ENCODE measurements around the gene HSPB6. TPM values are rescaled to one million over a fixed set of nuclear protein-coding genes. Genes with fewer than 3 reads are reported as not detected.
"Not testable (repeated sequence)": the region's sequence is repeated elsewhere in the genome, so short reads cannot be mapped to it uniquely, and the experiment has no call there.

HSPB6 gene
- total and polyA plus RNA-seq, 4 donors: 13.2 to 44.8 (median 24.5) TPM

GRCh38 chr19:35801828-35802227, 45.0 kb upstream of the HSPB6 start:
- Histone ChIP-seq H3K9me3 (ENCODE audit: control insufficient read depth in 4 of 4, insufficient read depth in 3 of 4, low read length in 3 of 4) (peaks cover 0 to 8% (median 0%) of the 10 kb centered on the region in 4 donors), H3K27me3 (ENCODE audit: control insufficient read depth in 3 of 3, insufficient read depth in 3 of 3, low read length in 2 of 3) (peaks cover 0 to 6% (median 4%) of the 10 kb centered on the region in 3 donors), H3K36me3 (ENCODE audit: control insufficient read depth in 4 of 4, insufficient read depth in 4 of 4, low read length in 4 of 4) (no peaks in the 10 kb centered on the region), H3K4me3 (no peak overlapping the region), H3K4me1 (ENCODE audit: control insufficient read depth in 5 of 5, insufficient read depth in 5 of 5, low read length in 5 of 5) (peaks cover 0 to 4% (median 0%) of the 10 kb centered on the region in 5 donors), H3K9ac (ENCODE audit: insufficient read depth in 1 of 2, low read length in 2 of 2) (no peak overlapping the region), H3K27ac (ENCODE audit: low read depth in 1 of 2, low read length in 1 of 2) (no peak overlapping the region)
- ATAC-seq (ENCODE audit: insufficient read depth, low FRiP score): no peak
- TF ChIP-seq, protein P1, sequence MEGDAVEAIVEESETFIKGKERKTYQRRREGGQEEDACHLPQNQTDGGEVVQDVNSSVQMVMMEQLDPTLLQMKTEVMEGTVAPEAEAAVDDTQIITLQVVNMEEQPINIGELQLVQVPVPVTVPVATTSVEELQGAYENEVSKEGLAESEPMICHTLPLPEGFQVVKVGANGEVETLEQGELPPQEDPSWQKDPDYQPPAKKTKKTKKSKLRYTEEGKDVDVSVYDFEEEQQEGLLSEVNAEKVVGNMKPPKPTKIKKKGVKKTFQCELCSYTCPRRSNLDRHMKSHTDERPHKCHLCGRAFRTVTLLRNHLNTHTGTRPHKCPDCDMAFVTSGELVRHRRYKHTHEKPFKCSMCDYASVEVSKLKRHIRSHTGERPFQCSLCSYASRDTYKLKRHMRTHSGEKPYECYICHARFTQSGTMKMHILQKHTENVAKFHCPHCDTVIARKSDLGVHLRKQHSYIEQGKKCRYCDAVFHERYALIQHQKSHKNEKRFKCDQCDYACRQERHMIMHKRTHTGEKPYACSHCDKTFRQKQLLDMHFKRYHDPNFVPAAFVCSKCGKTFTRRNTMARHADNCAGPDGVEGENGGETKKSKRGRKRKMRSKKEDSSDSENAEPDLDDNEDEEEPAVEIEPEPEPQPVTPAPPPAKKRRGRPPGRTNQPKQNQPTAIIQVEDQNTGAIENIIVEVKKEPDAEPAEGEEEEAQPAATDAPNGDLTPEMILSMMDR (IDR thresholded peaks at IDR 0.05; ENCODE audit: control extremely low read depth, extremely low read depth): no peak
- 65 to 71% methylated on average over 3 of the region's 3 CpGs for WGBS, 2 donors
- no peak for DNase-seq

GRCh38 chr19:35797663-35798062, 40.8 kb upstream of the HSPB6 start:
- Histone ChIP-seq H3K9ac (ENCODE audit: insufficient read depth in 1 of 2, low read length in 2 of 2) (no peak overlapping the region), H3K4me3 (no peak overlapping the region), H3K27ac (ENCODE audit: low read depth in 1 of 2, low read length in 1 of 2) (no peak overlapping the region), H3K4me1 (ENCODE audit: control insufficient read depth in 5 of 5, insufficient read depth in 5 of 5, low read length in 5 of 5) (peaks cover 0 to 4% (median 0%) of the 10 kb centered on the region in 5 donors), H3K36me3 (ENCODE audit: control insufficient read depth in 4 of 4, insufficient read depth in 4 of 4, low read length in 4 of 4) (no peaks in the 10 kb centered on the region), H3K9me3 (ENCODE audit: control insufficient read depth in 4 of 4, insufficient read depth in 3 of 4, low read length in 3 of 4) (peaks cover 0 to 4% (median 0%) of the 10 kb centered on the region in 4 donors), H3K27me3 (ENCODE audit: control insufficient read depth in 3 of 3, insufficient read depth in 3 of 3, low read length in 2 of 3) (peaks cover 0 to 11% (median 7%) of the 10 kb centered on the region in 3 donors)
- 6 to 21% methylated on average over 13 to 15 of the region's 15 CpGs for WGBS, 2 donors
- ATAC-seq (ENCODE audit: insufficient read depth, low FRiP score) (no peak), DNase-seq (peak; percentile 23 to 50 (median 36))
- TF ChIP-seq, protein P1 (IDR thresholded peaks at IDR 0.05; ENCODE audit: control extremely low read depth, extremely low read depth): no peak

DNA sequence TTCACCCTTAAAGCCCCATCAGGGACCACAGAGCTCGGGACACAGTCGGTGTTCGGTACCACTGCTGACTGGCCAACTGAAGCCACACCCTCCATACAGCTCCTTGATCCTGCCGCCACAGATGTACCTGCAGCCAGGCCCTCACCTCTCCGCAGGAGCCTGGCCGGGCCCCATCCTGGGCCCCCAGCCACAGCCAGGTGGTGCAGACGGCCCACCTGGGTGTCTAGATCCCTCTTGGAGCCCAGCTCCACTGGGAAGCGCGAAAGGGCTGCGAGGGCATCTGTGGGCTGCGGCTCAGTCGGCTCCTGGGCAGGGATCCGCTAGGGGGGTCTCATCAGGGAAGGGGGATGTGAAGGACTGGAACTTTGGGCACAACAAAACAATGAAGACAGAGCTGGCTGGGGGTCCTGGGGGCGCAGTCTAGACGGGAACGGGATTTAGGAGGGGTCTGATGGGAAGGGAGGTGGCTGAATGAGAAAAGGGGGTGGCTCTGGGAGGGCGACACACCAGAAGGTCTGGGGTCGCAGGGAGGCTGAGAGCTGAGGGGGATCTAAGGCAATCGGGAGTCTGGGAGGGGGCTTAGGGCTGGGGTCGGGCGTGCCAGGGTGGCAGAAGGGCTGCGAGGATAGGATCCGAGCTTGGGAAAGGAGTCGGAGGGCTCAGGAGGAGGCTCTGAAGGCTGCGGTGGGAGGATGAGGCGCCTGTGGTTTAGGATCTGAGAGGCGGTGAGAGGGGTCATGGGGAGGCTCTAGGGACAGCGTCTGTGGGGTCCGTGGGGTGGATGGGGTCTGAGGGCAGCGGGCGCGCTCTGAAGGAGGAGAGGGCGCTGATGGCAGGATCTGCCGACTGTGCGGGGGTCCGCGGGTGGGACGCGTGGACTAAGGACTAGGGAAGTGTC, 40.1 kb upstream of the HSPB6 start:
- no peak for ATAC-seq (ENCODE audit: insufficient read depth, low FRiP score)
- WGBS, 2 donors: 14 to 25% methylated on average over 38 to 39 of the region's 39 CpGs

DNA sequence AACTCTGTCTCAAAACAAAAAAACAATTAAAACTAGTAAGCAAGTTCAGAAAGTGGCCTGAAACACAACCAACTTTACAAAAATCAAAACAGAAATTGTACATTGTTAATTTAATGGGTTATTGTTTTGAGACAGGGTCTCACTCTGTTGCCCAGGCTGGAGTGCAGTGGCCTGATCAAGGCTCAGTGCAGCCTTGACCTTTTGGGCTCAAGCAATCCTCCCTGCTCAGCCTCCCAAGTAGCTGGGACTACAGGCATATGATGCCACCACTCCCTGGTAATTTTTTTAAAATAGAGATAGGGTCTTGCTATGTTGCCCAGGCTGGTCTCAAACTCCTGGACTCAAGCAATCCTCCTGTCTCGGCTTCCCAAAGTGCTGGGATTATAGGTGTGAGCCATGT, 38.7 kb upstream of the HSPB6 start:
- ATAC-seq (ENCODE audit: insufficient read depth, low FRiP score); H3K9ac ChIP-seq (ENCODE audit: insufficient read depth in 1 of 2, low read length in 2 of 2); H3K4me1 ChIP-seq (ENCODE audit: control insufficient read depth in 5 of 5, insufficient read depth in 5 of 5, low read length in 5 of 5); H3K9me3 ChIP-seq (ENCODE audit: control insufficient read depth in 4 of 4, insufficient read depth in 3 of 4, low read length in 3 of 4); DNase-seq; H3K36me3 ChIP-seq (ENCODE audit: control insufficient read depth in 4 of 4, insufficient read depth in 4 of 4, low read length in 4 of 4); H3K27ac ChIP-seq (ENCODE audit: low read depth in 1 of 2, low read length in 1 of 2); H3K4me3 ChIP-seq: not testable (repeated sequence)
- WGBS, 2 donors: 89 to 95% methylated on average over 1 of the region's 1 CpG
- peaks cover 0 to 11% (median 7%) of the 10 kb centered on the region in 3 donors for H3K27me3 ChIP-seq (ENCODE audit: control insufficient read depth in 3 of 3, insufficient read depth in 3 of 3, low read length in 2 of 3)

More for the DNA sequence above, 40.1 kb upstream of the HSPB6 start:
- H3K27me3 ChIP-seq (ENCODE audit: control insufficient read depth in 3 of 3, insufficient read depth in 3 of 3, low read length in 2 of 3): peaks cover 0 to 11% (median 7%) of the 10 kb centered on the region in 3 donors
- no peak overlapping the region for H3K9ac ChIP-seq (ENCODE audit: insufficient read depth in 1 of 2, low read length in 2 of 2)
- no peak overlapping the region for H3K4me3 ChIP-seq
- peaks cover 0 to 2% (median 0%) of the 10 kb centered on the region in 4 donors for H3K9me3 ChIP-seq (ENCODE audit: control insufficient read depth in 4 of 4, insufficient read depth in 3 of 4, low read length in 3 of 4)
- H3K4me1 ChIP-seq (ENCODE audit: control insufficient read depth in 5 of 5, insufficient read depth in 5 of 5, low read length in 5 of 5): peaks cover 0 to 4% (median 0%) of the 10 kb centered on the region in 5 donors
- H3K27ac ChIP-seq (ENCODE audit: low read depth in 1 of 2, low read length in 1 of 2): no peak overlapping the region
- no peak for DNase-seq
- TF ChIP-seq, protein P1 (IDR thresholded peaks at IDR 0.05; ENCODE audit: control extremely low read depth, extremely low read depth): no peak
- H3K36me3 ChIP-seq (ENCODE audit: control insufficient read depth in 4 of 4, insufficient read depth in 4 of 4, low read length in 4 of 4): no peaks in the 10 kb centered on the region

Measured in lung (tissue), 12 donors.